Measurements from ENCODE around the gene IQGAP2.

IQGAP2 gene

GRCh38 chr5:76441101-76441500 lies 38.0 kb downstream of the IQGAP2 start:
- Mint-ChIP-seq H3K4me1 (ENCODE audit: low read depth) (peaks cover 3% of the 10 kb centered on the region), H3K27me3 (ENCODE audit: low read depth) (no peaks in the 10 kb centered on the region), H3K27ac (no peak overlapping the region), H3K9me3 (peaks cover 23% of the 10 kb centered on the region), H3K4me3 (no peak overlapping the region), H3K36me3 (ENCODE audit: low read depth) (peaks cover 33% of the 10 kb centered on the region)
- no peak for DNase-seq (ENCODE audit: low spot score)

DNA sequence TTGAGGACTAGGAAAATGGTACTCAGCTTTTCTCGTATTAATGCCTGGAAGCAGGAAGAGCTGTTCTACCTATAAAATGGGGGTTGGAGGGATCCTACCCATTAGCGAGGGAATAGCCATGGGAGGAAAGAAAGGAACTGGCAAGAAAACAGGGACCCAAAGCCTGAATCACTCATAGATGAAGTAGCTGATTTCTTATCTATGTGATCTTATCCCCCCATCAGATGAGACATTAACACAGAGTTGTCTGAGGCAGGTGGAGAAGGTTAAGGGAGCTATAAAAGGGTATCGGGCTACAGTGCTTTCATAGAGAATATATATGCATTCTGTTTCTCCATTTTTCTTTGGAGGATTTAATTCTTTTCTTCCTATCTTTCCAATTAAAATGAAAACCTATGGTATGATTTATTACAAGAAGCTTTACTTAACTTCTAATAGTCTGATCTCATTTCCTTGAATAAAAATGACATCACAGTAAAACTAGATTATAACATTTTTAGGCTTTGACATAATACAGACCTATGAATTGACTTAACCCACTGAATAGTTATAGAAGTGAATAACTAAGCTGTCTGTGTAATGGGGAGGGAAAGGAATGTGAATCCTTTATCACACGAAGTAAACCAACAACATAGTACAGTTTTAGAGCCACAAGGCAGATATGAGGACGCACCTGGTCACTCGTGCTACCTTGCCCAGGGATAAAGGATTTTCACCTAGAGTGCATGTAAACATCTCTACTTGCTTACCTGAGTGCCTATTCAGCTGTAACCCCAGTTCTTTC lies 39.0 kb downstream of the IQGAP2 start:
- Mint-ChIP-seq H3K9me3 (peaks cover 21% of the 10 kb centered on the region), H3K36me3 (ENCODE audit: low read depth) (peaks cover 32% of the 10 kb centered on the region), H3K27me3 (ENCODE audit: low read depth) (no peaks in the 10 kb centered on the region), H3K4me3 (no peak overlapping the region), H3K4me1 (ENCODE audit: low read depth) (peaks cover 3% of the 10 kb centered on the region), H3K27ac (no peak overlapping the region)
- no peak for DNase-seq (ENCODE audit: low spot score)

DNA sequence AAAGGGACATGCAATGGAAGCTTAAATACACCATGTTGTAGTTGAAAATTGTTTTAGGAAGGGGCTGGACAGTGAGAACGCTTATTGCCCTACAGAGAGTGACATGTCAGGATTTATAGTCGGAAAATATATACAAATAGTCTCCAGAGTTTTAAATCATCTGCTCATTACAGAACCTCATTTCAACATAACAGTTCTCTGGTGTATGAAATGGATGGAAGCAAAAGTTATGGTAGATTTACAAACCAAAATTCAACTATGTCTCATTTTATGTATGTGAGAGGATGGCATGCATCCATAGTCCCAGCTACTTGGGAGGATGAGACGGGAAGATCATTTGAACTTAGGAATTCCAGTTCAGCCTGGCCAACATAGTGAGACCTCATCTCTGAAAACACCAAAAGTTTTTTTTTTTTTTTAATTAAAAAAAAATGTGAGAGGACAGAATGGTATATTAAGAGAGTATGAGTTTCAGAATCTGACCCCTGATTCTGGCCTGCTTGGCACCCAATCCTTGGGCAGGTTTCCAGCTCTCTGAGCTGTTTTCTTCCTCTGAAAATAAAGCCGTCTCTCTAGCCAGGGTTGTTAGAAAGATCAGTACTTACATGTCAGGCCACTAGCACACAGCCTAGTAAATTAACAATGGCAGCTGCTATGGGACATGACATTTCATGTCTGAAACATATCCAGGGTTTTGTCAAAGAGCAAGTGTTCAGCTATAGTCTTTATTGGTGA lies 40.1 kb downstream of the IQGAP2 start:
- Mint-ChIP-seq H3K36me3 (ENCODE audit: low read depth) (peaks cover 27% of the 10 kb centered on the region), H3K4me1 (ENCODE audit: low read depth) (peaks cover 3% of the 10 kb centered on the region), H3K9me3 (peaks cover 13% of the 10 kb centered on the region), H3K27me3 (ENCODE audit: low read depth) (no peaks in the 10 kb centered on the region), H3K4me3 (no peak overlapping the region), H3K27ac (no peak overlapping the region)
- no peak for DNase-seq (ENCODE audit: low spot score)

- H3K4me3 Mint-ChIP-seq = no peak overlapping the region
- peaks cover 25% of the 10 kb centered on the region for H3K36me3 Mint-ChIP-seq (ENCODE audit: low read depth)
- no peaks in the 10 kb centered on the region for H3K27me3 Mint-ChIP-seq (ENCODE audit: low read depth)
- no peak overlapping the region for H3K27ac Mint-ChIP-seq
- H3K9me3 Mint-ChIP-seq = no peaks in the 10 kb centered on the region
- H3K4me1 Mint-ChIP-seq (ENCODE audit: low read depth) = peaks cover 11% of the 10 kb centered on the region
- no peak for DNase-seq (ENCODE audit: low spot score)
These were observed 42.0 kb downstream of the IQGAP2 start for GRCh38 chr5:76445063-76445462.

DNA sequence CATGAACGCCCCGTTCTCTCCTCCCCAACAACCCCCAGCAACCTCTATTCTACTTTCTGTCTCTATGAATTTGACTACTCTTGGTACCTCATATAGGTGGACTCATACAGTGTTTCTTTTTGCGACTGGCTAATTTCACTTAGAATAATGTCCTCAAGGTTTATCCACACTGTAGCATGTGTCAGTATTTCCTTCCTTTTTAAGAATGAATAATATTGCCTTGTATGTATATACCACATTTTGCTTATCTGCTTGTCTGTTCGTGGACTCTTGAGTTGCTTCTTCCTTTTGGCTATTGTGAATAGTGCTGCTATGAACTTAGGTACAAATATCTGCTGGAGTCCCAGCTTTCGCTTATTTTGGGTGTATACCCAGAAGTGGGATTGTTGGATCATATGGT lies 42.7 kb downstream of the IQGAP2 start:
- H3K9me3 Mint-ChIP-seq = no peaks in the 10 kb centered on the region
- H3K27me3 Mint-ChIP-seq (ENCODE audit: low read depth) = no peaks in the 10 kb centered on the region
- peaks cover 26% of the 10 kb centered on the region for H3K36me3 Mint-ChIP-seq (ENCODE audit: low read depth)
- no peak overlapping the region for H3K4me3 Mint-ChIP-seq
- peaks cover 19% of the 10 kb centered on the region for H3K4me1 Mint-ChIP-seq (ENCODE audit: low read depth)
- no peak for DNase-seq (ENCODE audit: low spot score)
- no peak overlapping the region for H3K27ac Mint-ChIP-seq

GRCh38 chr5:76446776-76447175 lies 43.7 kb downstream of the IQGAP2 start:
- H3K9me3 Mint-ChIP-seq = no peaks in the 10 kb centered on the region
- no peak overlapping the region for H3K4me3 Mint-ChIP-seq
- DNase-seq (ENCODE audit: low spot score) = no peak
- H3K4me1 Mint-ChIP-seq (ENCODE audit: low read depth) = peaks cover 25% of the 10 kb centered on the region
- peaks cover 23% of the 10 kb centered on the region for H3K36me3 Mint-ChIP-seq (ENCODE audit: low read depth)
- H3K27me3 Mint-ChIP-seq (ENCODE audit: low read depth) = no peaks in the 10 kb centered on the region
- H3K27ac Mint-ChIP-seq = no peak overlapping the region

DNA sequence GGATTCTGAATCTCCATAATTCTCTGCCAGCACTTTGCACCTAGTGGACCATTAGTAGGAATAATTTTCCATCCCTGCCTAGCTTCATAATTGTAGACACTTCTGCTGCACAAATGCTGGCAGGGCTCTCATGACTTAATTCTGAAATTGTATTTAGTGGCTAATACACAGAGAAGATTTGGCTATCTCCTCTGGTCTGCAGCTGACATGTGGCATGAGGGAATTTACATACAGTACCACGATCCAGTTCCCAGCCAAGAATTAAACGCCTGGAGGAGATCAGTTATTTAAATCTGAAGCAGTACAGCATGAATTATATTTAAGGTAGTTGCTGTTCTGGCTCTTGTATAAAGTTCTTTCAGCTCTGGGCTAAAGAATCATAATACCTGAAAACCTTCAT lies 46.5 kb downstream of the IQGAP2 start:
- Mint-ChIP-seq H3K9me3 (no peaks in the 10 kb centered on the region), H3K27ac (no peak overlapping the region), H3K4me3 (no peak overlapping the region), H3K27me3 (ENCODE audit: low read depth) (no peaks in the 10 kb centered on the region), H3K4me1 (ENCODE audit: low read depth) (peaks cover 25% of the 10 kb centered on the region), H3K36me3 (ENCODE audit: low read depth) (peaks cover 27% of the 10 kb centered on the region)
- DNase-seq (ENCODE audit: low spot score) = no peak

GRCh38 chr5:76450054-76450453 lies 47.0 kb downstream of the IQGAP2 start:
- Mint-ChIP-seq H3K4me1 (ENCODE audit: low read depth) (peaks cover 23% of the 10 kb centered on the region), H3K4me3 (no peak overlapping the region), H3K27ac (no peak overlapping the region)

GRCh38 chr5:76451031-76451701 lies 48.1 kb downstream of the IQGAP2 start:
- no peaks in the 10 kb centered on the region for H3K27me3 Mint-ChIP-seq (ENCODE audit: low read depth)
- H3K36me3 Mint-ChIP-seq (ENCODE audit: low read depth) = peaks cover 21% of the 10 kb centered on the region
- no peak for DNase-seq (ENCODE audit: low spot score)
- no peaks in the 10 kb centered on the region for H3K9me3 Mint-ChIP-seq
- peak overlapping the region; percentile 6 for H3K27ac Mint-ChIP-seq
- peaks cover 24% of the 10 kb centered on the region for H3K4me1 Mint-ChIP-seq (ENCODE audit: low read depth)
- H3K4me3 Mint-ChIP-seq = no peak overlapping the region

More at GRCh38 chr5:76450054-76450453, 47.0 kb downstream of the IQGAP2 start:
- H3K27me3 Mint-ChIP-seq (ENCODE audit: low read depth) = no peaks in the 10 kb centered on the region
- H3K36me3 Mint-ChIP-seq (ENCODE audit: low read depth) = peaks cover 24% of the 10 kb centered on the region
- no peaks in the 10 kb centered on the region for H3K9me3 Mint-ChIP-seq
- no peak for DNase-seq (ENCODE audit: low spot score)

DNA sequence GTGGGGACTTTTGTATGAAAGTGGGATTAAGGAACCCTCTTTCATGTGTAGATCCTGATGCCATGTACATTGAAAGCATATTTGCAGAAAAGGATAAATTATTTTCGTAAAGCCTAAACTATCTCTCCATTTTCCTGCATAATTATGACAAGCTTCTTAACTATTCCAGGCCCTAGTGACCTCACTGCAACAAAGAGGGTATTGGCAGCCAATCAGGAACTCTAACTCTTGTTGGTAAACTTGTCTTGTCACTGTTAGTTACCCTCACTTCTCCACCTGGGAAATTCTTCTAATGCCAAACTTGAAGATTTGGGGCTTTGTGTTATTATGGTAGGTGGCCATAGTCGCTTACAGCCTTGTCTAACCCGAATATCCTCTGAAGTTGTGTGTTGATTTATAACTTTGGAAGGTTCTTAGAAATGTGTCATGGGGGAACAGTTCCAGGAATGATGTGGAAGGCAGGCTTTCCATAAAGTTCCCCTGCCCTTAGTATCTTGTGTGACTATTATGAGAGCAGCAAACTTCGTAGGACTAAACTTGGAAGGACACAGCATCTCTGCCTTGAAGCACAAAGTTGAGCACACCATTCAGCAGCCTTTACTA lies 52.5 kb downstream of the IQGAP2 start:
- Mint-ChIP-seq H3K9me3 (no peaks in the 10 kb centered on the region), H3K27ac (no peak overlapping the region), H3K36me3 (ENCODE audit: low read depth) (peaks cover 31% of the 10 kb centered on the region), H3K4me3 (no peak overlapping the region), H3K27me3 (ENCODE audit: low read depth) (no peaks in the 10 kb centered on the region), H3K4me1 (ENCODE audit: low read depth) (peaks cover 31% of the 10 kb centered on the region)
- DNase-seq (ENCODE audit: low spot score) = no peak

- H3K4me3 Mint-ChIP-seq = no peak overlapping the region
- DNase-seq (ENCODE audit: low spot score) = no peak
- H3K27ac Mint-ChIP-seq = no peak overlapping the region
- H3K27me3 Mint-ChIP-seq (ENCODE audit: low read depth) = no peaks in the 10 kb centered on the region
- H3K36me3 Mint-ChIP-seq (ENCODE audit: low read depth) = peaks cover 27% of the 10 kb centered on the region
- peaks cover 25% of the 10 kb centered on the region for H3K4me1 Mint-ChIP-seq (ENCODE audit: low read depth)
- no peaks in the 10 kb centered on the region for H3K9me3 Mint-ChIP-seq
These were observed 53.2 kb downstream of the IQGAP2 start for GRCh38 chr5:76456258-76456657.

DNA sequence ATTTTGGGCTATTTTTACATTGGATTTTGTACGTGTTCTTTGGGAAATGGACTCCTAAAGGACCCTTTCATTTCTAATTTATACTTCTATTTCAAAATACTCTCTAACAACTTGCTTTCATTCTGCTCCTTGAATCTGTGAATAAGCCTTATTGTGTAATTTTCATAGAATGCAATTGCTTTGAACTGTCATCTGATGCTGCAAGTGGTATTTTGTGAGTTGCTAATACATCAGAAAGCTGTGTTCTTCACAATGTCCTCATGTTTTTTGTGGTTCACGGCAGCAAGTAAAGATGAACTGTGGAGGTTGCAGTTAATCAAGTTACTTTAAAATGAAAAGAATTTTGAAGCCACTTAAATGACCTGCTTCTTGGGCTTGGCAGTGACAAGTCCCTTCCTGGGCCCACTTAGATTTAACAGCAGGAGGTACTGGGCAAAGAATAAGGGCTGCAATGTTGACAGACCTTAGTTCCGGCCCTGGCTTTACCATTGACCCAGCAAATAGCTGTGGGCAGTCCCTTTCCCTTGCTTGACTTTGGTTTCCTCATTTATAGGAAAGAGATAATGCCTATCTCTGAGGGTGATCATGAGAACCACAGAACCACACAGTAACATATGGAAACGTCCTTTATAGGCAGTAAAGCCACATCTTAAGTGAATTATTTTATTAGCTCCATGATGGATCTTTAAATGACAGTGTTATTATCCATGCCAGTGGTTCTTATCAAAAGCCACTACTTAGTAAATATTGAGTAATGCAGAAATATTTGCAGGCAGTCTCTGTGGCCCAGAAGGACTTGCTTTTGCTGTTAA lies 54.8 kb downstream of the IQGAP2 start:
- Mint-ChIP-seq H3K27ac (no peak overlapping the region), H3K9me3 (no peaks in the 10 kb centered on the region), H3K4me3 (peak overlapping the region; percentile 2), H3K27me3 (ENCODE audit: low read depth) (no peaks in the 10 kb centered on the region), H3K4me1 (ENCODE audit: low read depth) (peaks cover 25% of the 10 kb centered on the region), H3K36me3 (ENCODE audit: low read depth) (peaks cover 41% of the 10 kb centered on the region)
- DNase-seq (ENCODE audit: low spot score) = no peak

- no peak for DNase-seq (ENCODE audit: low spot score)
- Mint-ChIP-seq H3K4me3 (peak overlapping the region; percentile 2), H3K27me3 (ENCODE audit: low read depth) (no peaks in the 10 kb centered on the region), H3K4me1 (ENCODE audit: low read depth) (peaks cover 25% of the 10 kb centered on the region), H3K36me3 (ENCODE audit: low read depth) (peaks cover 44% of the 10 kb centered on the region), H3K9me3 (no peaks in the 10 kb centered on the region), H3K27ac (no peak overlapping the region)
These were observed 55.4 kb downstream of the IQGAP2 start for GRCh38 chr5:76458486-76458830.

Data from T-helper 2 cell treated with Interferon-gamma antibody and Interleukin-4, amounts not matched to agents 5 μg/mL and 100 μg/mL, for 36 hours (primary cell).